HEK293T (cell line): ENCODE results near the gene KLHL29.

Experiments used
- BHLHE40 ChIP-seq: fragments of 450-650 bp; IDR thresholded peaks from 2 replicates; pipeline ENCODE4 v1.6.1; 2016; ENCODE audit warnings: mild to moderate bottlenecking, moderate library complexity, borderline replicate concordance
- ELF4 ChIP-seq: fragments of 450-650 bp; IDR thresholded peaks from 2 replicates; pipeline ENCODE4 v1.6.1; 2017; ENCODE audit warnings: antibody characterized with exemption
- FOXA1 ChIP-seq: fragments of 450-650 bp; IDR thresholded peaks from 2 replicates; pipeline ENCODE4 v1.6.1; 2016; ENCODE audit warnings: mild to moderate bottlenecking
- FOXK2 ChIP-seq: fragments of 450-650 bp; IDR thresholded peaks from 2 replicates; pipeline ENCODE4 v1.6.1; 2016; ENCODE audit warnings: mild to moderate bottlenecking
- LEF1 ChIP-seq: fragments of 450-650 bp; IDR thresholded peaks from 2 replicates; pipeline ENCODE4 v1.6.1; 2017; ENCODE audit warnings: mild to moderate bottlenecking, borderline replicate concordance
- NFRKB ChIP-seq: fragments of 450-650 bp; IDR thresholded peaks from 2 replicates; pipeline ENCODE4 v1.6.1; 2016; ENCODE audit warnings: mild to moderate bottlenecking, moderate library complexity
- PKNOX1 ChIP-seq: fragments of 450-650 bp; IDR thresholded peaks from 2 replicates; pipeline ENCODE4 v1.6.1; 2016
- ZNF384 ChIP-seq: fragments of 450-650 bp; IDR thresholded peaks from 2 replicates; pipeline ENCODE4 v1.6.1; 2016

- TF ChIP-seq LEF1, result no peak
- no peak for TF ChIP-seq FOXK2
- no peak for TF ChIP-seq NFRKB
- TF ChIP-seq PKNOX1, result no peak
- no peak for TF ChIP-seq BHLHE40
- TF ChIP-seq ELF4, result no peak
- no peak for TF ChIP-seq ZNF384
- no peak for TF ChIP-seq FOXA1
Observed at GRCh38 chr2:23706613-23707078, 321.7 kb downstream of the KLHL29 start.
